HepG2 (cell line): ENCODE results near the gene AP3D1. TPM values are rescaled to one million over a fixed set of nuclear protein-coding genes. Genes with fewer than 3 reads are reported as not detected.

Source experiments
- ATAC-seq: fragments of 200-7000 bp; cut with Tn5 transposase; 3 replicates; pipeline ENCODE4 v1.9.1; 2020; ENCODE audit warnings: mild to moderate bottlenecking, moderate library complexity
- BruUV-seq: library from RNA; stranded (reverse); fragments of 400-500 nt; replicated peaks from 2 replicates; lab custom pipeline; 2021; lab: Mats Ljungman, UMichigan
- CTCF ChIA-PET: fragments of 300-600 bp; formaldehyde crosslinking; extraction: SDS; loops from one replicate; lab custom pipeline; 2021; ENCODE audit warnings: low total read pairs, inconsistent platforms, low intra/inter-chr PET ratio; lab: Yijun Ruan, JAX
- POLR2A ChIA-PET: fragments of 350-600 bp; sonication (Branson Sonifier 250); formaldehyde crosslinking; loops from one replicate; lab custom pipeline; 2020; ENCODE audit warnings: antibody characterized with exemption, inconsistent platforms; lab: Yijun Ruan, JAX
- DNase-seq: peaks from one replicate; pipeline ENCODE4 v3.0.0-alpha.2; 2015; ENCODE audit warnings: low spot score
- FAIRE-seq: peaks from 3 replicates; lab custom pipeline; 2011; peaks lifted over from hg19 to GRCh38; lab: Jason Lieb, UNC
- H2AFZ ChIP-seq: one replicate; pipeline ENCODE4 v1.6.1; 2011; ENCODE audit warnings: low read length, inconsistent platforms
- H3K27ac ChIP-seq: fragments of 300-600 bp; 3 replicates; pipeline ENCODE4 v1.8.0; 2011; ENCODE audit warnings: mixed run types, mild to moderate bottlenecking, mixed read lengths, low read length, inconsistent platforms; ENCODE audit not compliant: insufficient read depth; ENCODE audit errors: extremely low read length
- H3K27me3 ChIP-seq, 2 experiments: fragments of 200-600 bp in 1 of 2; 2 replicates in 1 of 2; 3 replicates in 1 of 2; pipeline versions ENCODE4 v1.6.0 to v1.8.0; 2011; ENCODE audit warnings: low read length in 2 of 2, mild to moderate bottlenecking in 2 of 2, moderate library complexity in 2 of 2, inconsistent platforms in 1 of 2; ENCODE audit not compliant: insufficient read depth in 2 of 2, control insufficient read depth in 1 of 2
- H3K36me3 ChIP-seq, 2 experiments: fragments of 200-600 bp in 1 of 2; replicated peaks in 1 of 2; 2 replicates in 1 of 2; 3 replicates in 1 of 2; pipeline versions ENCODE4 v1.5.1 to v1.8.0; 2011; ENCODE audit warnings: low read length in 2 of 2, inconsistent platforms in 1 of 2; ENCODE audit not compliant: insufficient read depth in 2 of 2, control insufficient read depth in 1 of 2
- H3K4me1 ChIP-seq: 2 replicates; pipeline ENCODE4 v1.5.1; 2012; ENCODE audit warnings: low read length, inconsistent platforms; ENCODE audit not compliant: insufficient read depth
- H3K4me2 ChIP-seq: 2 replicates; pipeline ENCODE4 v1.6.0; 2011; ENCODE audit warnings: low read depth, low read length, inconsistent platforms
- H3K4me3 ChIP-seq, 3 experiments: fragments of 200-600 bp in 1 of 3; sonication (generic), shearing (Covaris generic) in 1 of 3; replicated peaks in 1 of 3; 2 replicates each; pipeline ENCODE4 v1.5.1; 2011 to 2016; ENCODE audit warnings: low read length in 3 of 3, inconsistent platforms in 2 of 3, low read depth in 2 of 3, mild to moderate bottlenecking in 2 of 3, control low read depth in 1 of 3, mixed read lengths in 1 of 3; ENCODE audit not compliant: insufficient read depth in 1 of 3
- H3K79me2 ChIP-seq: one replicate; pipeline ENCODE4 v1.6.1; 2011; ENCODE audit warnings: low read length, inconsistent platforms; ENCODE audit not compliant: insufficient read depth
- H3K9ac ChIP-seq: 2 replicates; pipeline ENCODE4 v1.6.0; 2011; ENCODE audit warnings: mild to moderate bottlenecking, low read depth, low read length, inconsistent platforms; ENCODE audit not compliant: insufficient read depth
- H3K9me3 ChIP-seq: 2 replicates; pipeline ENCODE4 v1.5.1; 2012; ENCODE audit warnings: mild to moderate bottlenecking, low read length
- H4K20me1 ChIP-seq: 2 replicates; pipeline ENCODE4 v1.6.0; 2011; ENCODE audit warnings: inconsistent platforms, mild to moderate bottlenecking, low read length, moderate library complexity; ENCODE audit not compliant: insufficient read depth
- AGO2 ChIP-seq: fragments of 200-400 bp; formaldehyde crosslinking; optimal IDR thresholded peaks from 2 replicates; pipeline ENCODE3; 2017; ENCODE audit warnings: mild to moderate bottlenecking, low read depth, low read length, moderate library complexity
- MIXL1 ChIP-seq: IDR thresholded peaks from 2 replicates; pipeline ENCODE4 v1.6.1; 2016
- WGBS: methylation state at CpG from one replicate; pipeline ENCODE4 v1.1.6; 2017; ENCODE audit warnings: low lambda C conversion rate; 5-methylcytosine and 5-hydroxymethylcytosine counted together
- in situ Hi-C: cut with HindIII; loops from 2 replicates; pipeline ENCODE4 v1.10.0; 2017; ENCODE audit warnings: low pct_unique_long_range_greater_than_20kb; ENCODE audit not compliant: extremely low pct_ligation_motif_present
- intact Hi-C: fragments of 100-400 bp; cut with micrococcal nuclease; formaldehyde crosslinking; loops from one replicate; pipeline ENCODE4 v1.10.0; 2022; ENCODE audit not compliant: unreplicated experiment
- polyA plus RNA-seq, 8 experiments: library from polyadenylated mRNA; depleted of rRNA in 3 of 8; stranded (reverse) in 7 of 8; unstranded in 1 of 8; fragments of >200 nt; fragmentation: Illumina TruSeq in 4 of 8; extraction: Trizol in 4 of 8; gene quantifications; 2 replicates each; pipeline versions ENCODE4 v1.2.1 to v1.2.3, GENCODE V29; 2011 to 2016; ENCODE audit warnings: low read depth in 4 of 8, missing spikeins in 1 of 8, mixed read lengths in 1 of 8; ENCODE audit not compliant: insufficient read depth in 1 of 8
- total RNA-seq, 5 experiments: library from RNA; depleted of rRNA; stranded (reverse); fragments of >200 nt; fragmentation: Illumina TruSeq; extraction: Trizol; gene quantifications; 2 replicates each; pipeline ENCODE4 v1.2.3, GENCODE V29; 2016; ENCODE audit warnings: low read depth in 1 of 5
- TF ChIP-seq, protein P1 (sequence below): IDR thresholded peaks from 2 replicates; pipeline ENCODE4 v1.6.1; 2012; ENCODE audit warnings: inconsistent platforms
- TF ChIP-seq, protein P2 (sequence below): sonication (generic); formaldehyde crosslinking; IDR thresholded peaks from 2 replicates; pipeline ENCODE4 v1.4.0; 2020; ENCODE audit warnings: missing genetic modification reagents
- TF ChIP-seq, protein P3 (sequence below): sonication (generic); formaldehyde crosslinking; IDR thresholded peaks from 2 replicates; pipeline ENCODE4 v1.4.0; 2020; ENCODE audit warnings: missing genetic modification reagents
- TF ChIP-seq, protein P4 (sequence below): sonication (generic); formaldehyde crosslinking; IDR thresholded peaks from 2 replicates; pipeline ENCODE4 v1.8.0; 2022; ENCODE audit warnings: missing genetic modification reagents, mild to moderate bottlenecking, moderate library complexity, borderline replicate concordance

AP3D1 gene
- total and polyA plus RNA-seq, 2 of the 13 experiments (the other 11 are each of a cell fraction or from before 2014, with no cell fraction given) = 68.0 to 82.6 TPM

DNA sequence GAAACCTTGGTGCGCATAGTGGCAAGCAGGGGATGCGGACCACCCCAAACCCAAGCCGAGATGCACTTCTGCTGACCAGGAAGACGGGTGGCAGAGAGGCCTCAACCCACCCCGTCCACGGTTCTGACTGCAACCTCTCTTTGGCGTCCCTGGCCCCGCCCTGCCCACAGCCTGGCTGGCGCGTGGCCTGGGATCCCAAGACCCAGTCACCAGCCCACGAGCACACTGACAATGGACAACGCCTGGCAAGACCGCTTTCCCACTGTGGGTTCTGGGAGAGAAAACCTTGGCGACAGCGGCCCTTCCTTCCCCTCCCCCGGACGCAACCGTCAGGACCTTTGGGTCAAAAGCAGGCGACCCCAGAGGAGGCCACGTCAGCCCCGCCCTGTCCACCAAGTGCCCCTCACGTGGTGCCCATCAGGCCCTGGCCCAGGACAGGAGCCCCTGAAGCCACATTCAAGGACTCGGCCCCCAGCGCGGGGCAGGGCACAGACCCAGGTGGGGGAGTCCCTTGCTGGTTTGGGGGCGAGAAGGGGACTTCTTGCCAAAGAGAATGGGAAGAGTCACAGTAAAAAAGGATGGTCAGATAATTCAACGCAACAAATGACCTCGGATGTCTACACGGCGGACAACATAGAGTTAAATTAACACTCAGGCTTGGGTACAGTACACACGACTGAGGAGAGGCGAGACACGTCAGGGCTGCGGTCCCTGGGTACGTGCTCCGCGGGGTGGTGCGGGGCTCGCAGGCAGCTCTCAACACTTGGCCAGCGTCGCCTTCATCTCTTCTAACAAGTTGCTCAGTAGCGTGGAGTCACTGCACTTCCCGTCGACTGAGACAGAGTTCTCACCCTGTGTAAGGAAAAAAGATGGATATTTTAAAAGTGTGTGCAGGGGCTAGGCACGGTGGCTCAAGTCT lies 49.7 kb downstream of the AP3D1 start:
- in situ Hi-C loops = no loop called here
- POLR2A ChIA-PET = no interaction called here
- H3K9ac ChIP-seq = no peak overlapping the region
- no peak overlapping the region for H3K4me2 ChIP-seq
- H3K4me3 ChIP-seq = no peak overlapping the region
- no peaks in the 10 kb centered on the region for H3K27me3 ChIP-seq
- ATAC-seq = no peak
- peaks cover 28% of the 10 kb centered on the region for H3K4me1 ChIP-seq
- TF ChIP-seq, protein P1, sequence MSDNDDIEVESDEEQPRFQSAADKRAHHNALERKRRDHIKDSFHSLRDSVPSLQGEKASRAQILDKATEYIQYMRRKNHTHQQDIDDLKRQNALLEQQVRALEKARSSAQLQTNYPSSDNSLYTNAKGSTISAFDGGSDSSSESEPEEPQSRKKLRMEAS = no peak
- TF ChIP-seq AGO2 = peak; percentile 47
- TF ChIP-seq, all 625 proteins: peak for 1
- CTCF ChIA-PET = no interaction called here
- BruUV-seq = TSS peak; percentile 71
- intact Hi-C loops = no loop called here
- 98% methylated on average over 33 of the region's 45 CpGs for WGBS
- H2AFZ ChIP-seq = no peak overlapping the region
- H4K20me1 ChIP-seq = peaks cover 11% of the 10 kb centered on the region; the same call in 1 of the 2 replicates
- H3K36me3 ChIP-seq = peaks cover 21 to 35% of the 10 kb centered on the region in 2 experiments
- peaks cover 8% of the 10 kb centered on the region for H3K79me2 ChIP-seq
- DNase-seq = no peak
- no peak for FAIRE-seq
- H3K9me3 ChIP-seq = peaks cover 9% of the 10 kb centered on the region; the same call in 1 of the 2 replicates
- H3K27ac ChIP-seq = no peak overlapping the region

DNA sequence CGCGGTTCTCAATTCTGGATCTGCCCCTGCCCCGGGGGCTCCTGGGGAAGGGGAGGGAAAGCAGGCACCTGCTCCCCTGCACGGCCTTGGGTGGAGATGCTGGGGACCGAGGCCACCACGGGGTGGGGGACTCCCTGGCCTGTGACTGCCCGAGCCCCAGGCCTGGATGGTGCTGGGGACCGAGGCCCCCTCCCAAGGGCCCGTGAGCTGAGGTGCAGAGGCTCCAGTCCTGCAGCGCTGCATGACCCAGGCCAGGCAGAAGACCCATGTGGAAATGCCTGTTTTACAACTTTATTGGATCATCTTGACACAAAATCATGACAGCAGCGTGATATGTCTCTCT lies 50.7 kb downstream of the AP3D1 start:
- peaks cover 20 to 27% of the 10 kb centered on the region in 2 experiments for H3K36me3 ChIP-seq
- 100% methylated on average over 6 of the region's 11 CpGs for WGBS
- no peak overlapping the region for H2AFZ ChIP-seq
- no peaks in the 10 kb centered on the region for H3K27me3 ChIP-seq
- peaks cover 28% of the 10 kb centered on the region for H3K4me1 ChIP-seq
- POLR2A ChIA-PET = no interaction called here
- no TSS peak for BruUV-seq
- H3K4me2 ChIP-seq = no peak overlapping the region
- in situ Hi-C loops (no loop called here), intact Hi-C loops (no loop called here)
- H3K9me3 ChIP-seq = peaks cover 4% of the 10 kb centered on the region; the same call in 1 of the 2 replicates
- ATAC-seq (no peak), FAIRE-seq (no peak)
- no peak overlapping the region for H3K9ac ChIP-seq
- CTCF ChIA-PET = no interaction called here
- H3K4me3 ChIP-seq = no peak overlapping the region
- peaks cover 11% of the 10 kb centered on the region; the same call in 1 of the 2 replicates for H4K20me1 ChIP-seq
- H3K27ac ChIP-seq = no peak overlapping the region
- TF ChIP-seq, protein P2, sequence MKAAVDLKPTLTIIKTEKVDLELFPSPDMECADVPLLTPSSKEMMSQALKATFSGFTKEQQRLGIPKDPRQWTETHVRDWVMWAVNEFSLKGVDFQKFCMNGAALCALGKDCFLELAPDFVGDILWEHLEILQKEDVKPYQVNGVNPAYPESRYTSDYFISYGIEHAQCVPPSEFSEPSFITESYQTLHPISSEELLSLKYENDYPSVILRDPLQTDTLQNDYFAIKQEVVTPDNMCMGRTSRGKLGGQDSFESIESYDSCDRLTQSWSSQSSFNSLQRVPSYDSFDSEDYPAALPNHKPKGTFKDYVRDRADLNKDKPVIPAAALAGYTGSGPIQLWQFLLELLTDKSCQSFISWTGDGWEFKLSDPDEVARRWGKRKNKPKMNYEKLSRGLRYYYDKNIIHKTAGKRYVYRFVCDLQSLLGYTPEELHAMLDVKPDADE (CRISPR knock-in tag) = no peak
- TF ChIP-seq, protein P3, sequence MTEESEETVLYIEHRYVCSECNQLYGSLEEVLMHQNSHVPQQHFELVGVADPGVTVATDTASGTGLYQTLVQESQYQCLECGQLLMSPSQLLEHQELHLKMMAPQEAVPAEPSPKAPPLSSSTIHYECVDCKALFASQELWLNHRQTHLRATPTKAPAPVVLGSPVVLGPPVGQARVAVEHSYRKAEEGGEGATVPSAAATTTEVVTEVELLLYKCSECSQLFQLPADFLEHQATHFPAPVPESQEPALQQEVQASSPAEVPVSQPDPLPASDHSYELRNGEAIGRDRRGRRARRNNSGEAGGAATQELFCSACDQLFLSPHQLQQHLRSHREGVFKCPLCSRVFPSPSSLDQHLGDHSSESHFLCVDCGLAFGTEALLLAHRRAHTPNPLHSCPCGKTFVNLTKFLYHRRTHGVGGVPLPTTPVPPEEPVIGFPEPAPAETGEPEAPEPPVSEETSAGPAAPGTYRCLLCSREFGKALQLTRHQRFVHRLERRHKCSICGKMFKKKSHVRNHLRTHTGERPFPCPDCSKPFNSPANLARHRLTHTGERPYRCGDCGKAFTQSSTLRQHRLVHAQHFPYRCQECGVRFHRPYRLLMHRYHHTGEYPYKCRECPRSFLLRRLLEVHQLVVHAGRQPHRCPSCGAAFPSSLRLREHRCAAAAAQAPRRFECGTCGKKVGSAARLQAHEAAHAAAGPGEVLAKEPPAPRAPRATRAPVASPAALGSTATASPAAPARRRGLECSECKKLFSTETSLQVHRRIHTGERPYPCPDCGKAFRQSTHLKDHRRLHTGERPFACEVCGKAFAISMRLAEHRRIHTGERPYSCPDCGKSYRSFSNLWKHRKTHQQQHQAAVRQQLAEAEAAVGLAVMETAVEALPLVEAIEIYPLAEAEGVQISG = no peak
- no peak for TF ChIP-seq MIXL1 (CRISPR knock-in tag)
- TF ChIP-seq, protein P4, sequence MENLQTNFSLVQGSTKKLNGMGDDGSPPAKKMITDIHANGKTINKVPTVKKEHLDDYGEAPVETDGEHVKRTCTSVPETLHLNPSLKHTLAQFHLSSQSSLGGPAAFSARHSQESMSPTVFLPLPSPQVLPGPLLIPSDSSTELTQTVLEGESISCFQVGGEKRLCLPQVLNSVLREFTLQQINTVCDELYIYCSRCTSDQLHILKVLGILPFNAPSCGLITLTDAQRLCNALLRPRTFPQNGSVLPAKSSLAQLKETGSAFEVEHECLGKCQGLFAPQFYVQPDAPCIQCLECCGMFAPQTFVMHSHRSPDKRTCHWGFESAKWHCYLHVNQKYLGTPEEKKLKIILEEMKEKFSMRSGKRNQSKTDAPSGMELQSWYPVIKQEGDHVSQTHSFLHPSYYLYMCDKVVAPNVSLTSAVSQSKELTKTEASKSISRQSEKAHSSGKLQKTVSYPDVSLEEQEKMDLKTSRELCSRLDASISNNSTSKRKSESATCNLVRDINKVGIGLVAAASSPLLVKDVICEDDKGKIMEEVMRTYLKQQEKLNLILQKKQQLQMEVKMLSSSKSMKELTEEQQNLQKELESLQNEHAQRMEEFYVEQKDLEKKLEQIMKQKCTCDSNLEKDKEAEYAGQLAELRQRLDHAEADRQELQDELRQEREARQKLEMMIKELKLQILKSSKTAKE (CRISPR knock-in tag) = no peak
- TF ChIP-seq, all 625 proteins: peak for 0
- no peak for DNase-seq
- peaks cover 8% of the 10 kb centered on the region for H3K79me2 ChIP-seq
